GM12892 (cell line): Measurements from ENCODE around the gene LRRC45.

Experiments used
- POLR2A ChIP-seq: IDR thresholded peaks from 2 replicates; pipeline ENCODE4 v1.6.1; 2011; ENCODE audit warnings: low read depth, low read length, control low read depth
- POLR2AphosphoS5 ChIP-seq: IDR thresholded peaks from 2 replicates; pipeline ENCODE4 v1.6.1; 2011; ENCODE audit warnings: low read depth, low read length, control low read depth
- TAF1 ChIP-seq: IDR thresholded peaks from 2 replicates; pipeline ENCODE4 v1.6.1; 2011; ENCODE audit warnings: low read depth, mild to moderate bottlenecking, control low read depth, low read length, borderline replicate concordance

- TF ChIP-seq TAF1 = no peak
- no peak for TF ChIP-seq POLR2AphosphoS5
- TF ChIP-seq POLR2A = no peak
Measured at GRCh38 chr17:82025401-82026107, 2.4 kb downstream of the LRRC45 start.
